Ammon's horn (tissue), 1 donor: ENCODE data around the gene ARHGAP45.

Source experiments
- DNase-seq: peaks from one replicate; pipeline ENCODE4 v3.0.0-alpha.2; 2016; ENCODE audit warnings: low spot score

ARHGAP45 gene

GRCh38 chr19:1039646-1040475 lies 27.1 kb upstream of the ARHGAP45 start, which contains the start of gene ABCA7:
Gene ABCA7 (plus strand): TSS chr19:1040107. CDS start chr19:1041362, 1,255 bp downstream.
- DNase-seq, result peak; percentile 98

DNA sequence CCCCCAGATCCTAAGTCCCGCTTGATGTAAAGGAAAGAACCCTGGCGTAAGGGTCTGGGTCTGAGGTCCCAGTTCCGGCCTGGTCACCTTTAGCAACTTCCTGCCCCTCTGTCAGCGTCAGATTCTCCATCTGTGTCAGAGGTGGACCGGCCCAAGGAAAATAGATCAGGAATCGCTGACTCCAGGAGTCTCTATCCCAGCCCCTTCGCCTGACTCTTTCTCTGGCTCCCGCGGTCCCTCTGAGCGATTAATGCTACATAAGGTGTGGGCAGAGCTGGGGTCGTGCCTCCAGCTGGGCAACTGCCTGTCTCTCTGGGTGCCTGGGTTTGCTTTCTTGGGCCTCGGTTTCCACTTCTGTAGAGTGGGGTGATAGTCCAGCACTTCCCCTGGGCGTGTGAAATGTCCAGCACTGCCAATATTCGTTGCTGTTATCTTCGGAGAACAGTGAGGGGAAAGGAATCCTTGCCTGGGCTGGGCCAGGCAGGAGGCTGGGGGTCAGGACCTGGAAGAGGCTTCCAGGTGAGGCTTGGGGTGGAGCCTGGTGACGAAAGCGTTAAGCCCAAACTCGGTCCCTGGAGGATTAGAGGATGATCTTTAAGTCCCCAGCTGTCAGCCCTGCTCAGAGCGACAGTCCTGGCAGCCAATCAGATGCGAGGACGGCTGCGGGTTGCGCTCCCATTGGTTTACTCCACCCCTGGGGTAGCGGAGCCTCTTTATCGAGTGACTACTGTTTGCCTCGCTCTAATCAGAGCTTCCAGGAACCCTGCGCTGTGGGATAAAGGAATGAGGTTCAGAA lies 26.3 kb upstream of the ARHGAP45 start:
- peak; percentile 93 for DNase-seq

DNA sequence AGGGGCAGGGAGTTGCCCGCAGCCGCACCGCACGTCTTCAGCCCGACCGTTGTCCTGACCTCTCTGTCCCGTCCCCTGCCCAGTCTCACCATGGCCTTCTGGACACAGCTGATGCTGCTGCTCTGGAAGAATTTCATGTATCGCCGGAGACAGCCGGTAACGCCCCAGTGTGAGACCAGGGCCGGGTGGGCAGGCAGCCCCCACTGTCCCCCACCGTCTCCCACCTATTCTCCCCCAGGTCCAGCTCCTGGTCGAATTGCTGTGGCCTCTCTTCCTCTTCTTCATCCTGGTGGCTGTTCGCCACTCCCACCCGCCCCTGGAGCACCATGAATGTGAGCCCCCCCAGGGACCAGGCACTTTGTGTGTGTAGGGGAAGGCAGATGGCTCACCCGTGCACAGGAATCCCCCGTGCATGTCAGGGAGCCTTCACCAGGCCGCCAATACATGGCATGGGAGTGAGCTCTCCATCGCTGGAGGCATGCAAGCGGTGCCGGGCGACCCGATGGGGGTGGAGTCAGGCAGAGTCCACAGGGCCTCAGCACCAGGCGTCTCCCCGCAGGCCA lies 25.6 kb upstream of the ARHGAP45 start:
- DNase-seq, result no peak

DNA sequence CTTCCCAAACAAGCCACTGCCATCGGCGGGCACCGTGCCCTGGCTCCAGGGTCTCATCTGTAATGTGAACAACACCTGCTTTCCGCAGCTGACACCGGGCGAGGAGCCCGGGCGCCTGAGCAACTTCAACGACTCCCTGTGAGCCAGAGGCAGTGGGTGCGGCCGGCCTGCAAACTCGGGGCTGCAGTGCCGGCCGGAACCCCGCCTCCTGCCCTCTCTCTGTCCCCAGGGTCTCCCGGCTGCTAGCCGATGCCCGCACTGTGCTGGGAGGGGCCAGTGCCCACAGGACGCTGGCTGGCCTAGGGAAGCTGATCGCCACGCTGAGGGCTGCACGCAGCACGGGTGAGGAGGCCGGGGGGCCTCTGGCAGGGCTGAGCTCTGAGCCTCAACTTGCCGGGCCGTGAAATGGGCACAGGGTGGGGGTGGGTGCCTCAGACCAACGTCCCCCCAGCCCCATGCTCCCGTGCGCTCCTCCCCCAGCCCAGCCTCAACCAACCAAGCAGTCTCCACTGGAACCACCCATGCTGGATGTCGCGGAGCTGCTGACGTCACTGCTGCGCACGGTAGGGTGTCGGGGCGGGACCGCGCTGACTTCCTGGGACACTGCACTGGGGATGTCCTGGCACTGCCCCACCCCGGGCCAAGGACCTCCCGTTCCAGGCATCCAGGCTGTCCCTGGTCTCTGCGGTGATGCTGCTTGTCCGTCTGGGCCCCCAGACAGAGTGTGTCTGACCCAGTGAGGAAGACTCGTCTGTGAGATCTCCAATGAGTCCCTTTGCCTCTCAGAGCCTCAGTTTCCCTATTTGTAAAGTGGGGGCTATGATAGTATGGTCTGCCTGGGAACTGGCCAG lies 24.9 kb upstream of the ARHGAP45 start:
- DNase-seq, result no peak

GRCh38 chr19:1042689-1043511 lies 24.1 kb upstream of the ARHGAP45 start:
- no peak for DNase-seq

- DNase-seq, result no peak
These were observed 21.7 kb upstream of the ARHGAP45 start for GRCh38 chr19:1045247-1045603.

- DNase-seq, result no peak
These were observed 20.8 kb upstream of the ARHGAP45 start for GRCh38 chr19:1046117-1046626.

DNA sequence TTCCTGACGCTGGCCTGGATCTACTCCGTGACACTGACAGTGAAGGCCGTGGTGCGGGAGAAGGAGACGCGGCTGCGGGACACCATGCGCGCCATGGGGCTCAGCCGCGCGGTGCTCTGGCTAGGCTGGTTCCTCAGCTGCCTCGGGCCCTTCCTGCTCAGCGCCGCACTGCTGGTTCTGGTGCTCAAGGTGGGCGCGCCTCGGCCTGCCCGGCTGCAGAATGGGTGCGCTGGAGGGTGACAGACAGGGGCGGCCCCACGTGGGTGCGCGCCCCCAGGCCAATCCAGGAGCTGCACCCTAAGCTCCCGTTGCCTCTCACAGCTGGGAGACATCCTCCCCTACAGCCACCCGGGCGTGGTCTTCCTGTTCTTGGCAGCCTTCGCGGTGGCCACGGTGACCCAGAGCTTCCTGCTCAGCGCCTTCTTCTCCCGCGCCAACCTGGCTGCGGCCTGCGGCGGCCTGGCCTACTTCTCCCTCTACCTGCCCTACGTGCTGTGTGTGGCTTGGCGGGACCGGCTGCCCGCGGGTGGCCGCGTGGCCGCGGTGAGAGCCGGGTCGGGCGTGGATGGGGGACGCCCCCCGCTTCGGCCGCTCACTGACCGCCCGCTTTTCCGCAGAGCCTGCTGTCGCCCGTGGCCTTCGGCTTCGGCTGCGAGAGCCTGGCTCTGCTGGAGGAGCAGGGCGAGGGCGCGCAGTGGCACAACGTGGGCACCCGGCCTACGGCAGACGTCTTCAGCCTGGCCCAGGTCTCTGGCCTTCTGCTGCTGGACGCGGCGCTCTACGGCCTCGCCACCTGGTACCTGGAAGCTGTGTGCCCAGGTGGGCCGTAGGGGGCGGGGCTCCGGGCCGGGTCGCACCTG lies 19.9 kb upstream of the ARHGAP45 start:
- DNase-seq, result no peak

- no peak for DNase-seq
These were observed 19.2 kb upstream of the ARHGAP45 start for GRCh38 chr19:1047696-1048147.

DNA sequence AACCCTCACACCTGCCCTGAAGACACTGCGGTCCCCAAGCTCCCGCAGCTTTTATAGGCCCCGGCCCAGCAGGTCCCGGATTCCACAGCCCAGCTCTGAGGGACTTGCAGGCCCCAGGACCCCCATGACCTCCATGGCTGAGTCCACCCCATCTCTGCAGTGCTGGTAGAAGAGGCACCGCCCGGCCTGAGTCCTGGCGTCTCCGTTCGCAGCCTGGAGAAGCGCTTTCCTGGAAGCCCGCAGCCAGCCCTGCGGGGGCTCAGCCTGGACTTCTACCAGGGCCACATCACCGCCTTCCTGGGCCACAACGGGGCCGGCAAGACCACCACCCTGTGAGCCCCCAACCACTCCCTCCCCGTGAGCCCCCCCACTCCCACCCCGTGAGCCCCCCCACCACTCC lies 17.9 kb upstream of the ARHGAP45 start:
- no peak for DNase-seq

- DNase-seq, result no peak
These were observed 17.2 kb upstream of the ARHGAP45 start for GRCh38 chr19:1049800-1050199.

DNA sequence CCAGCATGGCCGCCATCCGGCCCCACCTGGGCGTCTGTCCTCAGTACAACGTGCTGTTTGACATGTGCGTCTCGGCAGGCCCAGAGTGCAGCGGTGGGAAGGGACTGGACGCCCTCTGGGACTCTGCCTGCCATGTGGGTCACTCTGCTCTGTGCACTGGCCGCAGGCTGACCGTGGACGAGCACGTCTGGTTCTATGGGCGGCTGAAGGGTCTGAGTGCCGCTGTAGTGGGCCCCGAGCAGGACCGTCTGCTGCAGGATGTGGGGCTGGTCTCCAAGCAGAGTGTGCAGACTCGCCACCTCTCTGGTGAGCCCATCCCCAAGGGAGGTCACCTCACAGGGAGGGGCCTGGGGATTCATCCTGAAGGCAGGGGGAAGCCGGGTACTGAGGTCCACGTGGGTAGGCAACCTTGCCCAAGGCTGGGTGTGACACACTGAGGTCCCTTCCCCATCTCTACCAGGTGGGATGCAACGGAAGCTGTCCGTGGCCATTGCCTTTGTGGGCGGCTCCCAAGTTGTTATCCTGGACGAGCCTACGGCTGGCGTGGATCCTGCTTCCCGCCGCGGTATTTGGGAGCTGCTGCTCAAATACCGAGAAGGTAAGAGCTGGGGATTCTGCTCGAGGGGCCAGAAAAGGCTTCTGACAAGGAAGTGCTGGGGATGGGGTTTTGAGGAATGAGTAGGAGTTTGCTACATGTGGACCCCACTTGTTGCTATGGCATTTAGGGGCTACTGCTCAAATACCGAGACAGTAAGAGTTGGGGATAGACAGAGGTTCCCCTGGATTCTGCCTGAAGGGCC lies 15.8 kb upstream of the ARHGAP45 start:
- no peak for DNase-seq

DNA sequence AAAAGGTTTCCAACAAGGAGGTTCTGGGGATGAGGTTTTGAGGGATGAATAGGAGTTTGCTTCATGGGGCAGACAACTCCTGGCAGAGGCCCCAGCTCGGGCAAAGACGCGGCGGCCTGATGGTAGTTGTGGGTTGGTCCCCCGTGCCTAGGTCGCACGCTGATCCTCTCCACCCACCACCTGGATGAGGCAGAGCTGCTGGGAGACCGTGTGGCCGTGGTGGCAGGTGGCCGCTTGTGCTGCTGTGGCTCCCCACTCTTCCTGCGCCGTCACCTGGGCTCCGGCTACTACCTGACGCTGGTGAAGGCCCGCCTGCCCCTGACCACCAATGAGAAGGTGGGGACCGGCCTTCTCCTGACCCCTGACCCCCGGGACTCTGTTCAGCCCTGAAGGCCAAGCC lies 15.2 kb upstream of the ARHGAP45 start:
- DNase-seq, result no peak

DNA sequence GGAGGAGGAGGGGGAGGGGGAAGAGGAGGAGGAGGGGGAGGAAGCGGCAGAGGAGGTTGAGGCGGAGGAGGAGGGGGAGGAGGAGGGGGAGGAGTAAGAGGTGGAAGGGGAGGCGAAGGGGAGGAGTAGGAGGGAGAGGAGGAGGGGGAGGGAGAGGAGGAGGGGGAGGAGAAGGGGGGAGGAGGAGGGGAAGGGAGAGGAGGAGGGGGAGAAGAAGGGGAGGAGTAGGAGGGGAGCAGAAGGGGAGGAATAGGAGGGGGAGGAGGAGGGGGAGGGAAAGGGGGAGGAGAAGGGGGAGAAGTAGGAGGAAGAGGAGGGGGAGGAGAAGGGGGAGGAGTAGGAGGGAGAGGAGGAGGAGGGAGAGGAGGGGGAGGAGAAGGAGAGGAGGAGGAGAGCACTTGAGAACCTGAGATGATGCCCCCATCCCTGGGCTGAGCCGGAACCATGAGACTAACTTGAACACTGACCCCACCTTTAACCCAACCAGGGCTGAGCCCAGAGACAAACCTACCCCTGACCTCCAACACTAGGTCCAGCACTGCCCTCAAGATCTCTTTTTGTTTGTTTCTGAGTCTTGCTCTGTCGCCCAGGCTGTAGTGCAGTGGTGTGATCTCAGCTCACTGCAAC lies 14.5 kb upstream of the ARHGAP45 start:
- no peak for DNase-seq

DNA sequence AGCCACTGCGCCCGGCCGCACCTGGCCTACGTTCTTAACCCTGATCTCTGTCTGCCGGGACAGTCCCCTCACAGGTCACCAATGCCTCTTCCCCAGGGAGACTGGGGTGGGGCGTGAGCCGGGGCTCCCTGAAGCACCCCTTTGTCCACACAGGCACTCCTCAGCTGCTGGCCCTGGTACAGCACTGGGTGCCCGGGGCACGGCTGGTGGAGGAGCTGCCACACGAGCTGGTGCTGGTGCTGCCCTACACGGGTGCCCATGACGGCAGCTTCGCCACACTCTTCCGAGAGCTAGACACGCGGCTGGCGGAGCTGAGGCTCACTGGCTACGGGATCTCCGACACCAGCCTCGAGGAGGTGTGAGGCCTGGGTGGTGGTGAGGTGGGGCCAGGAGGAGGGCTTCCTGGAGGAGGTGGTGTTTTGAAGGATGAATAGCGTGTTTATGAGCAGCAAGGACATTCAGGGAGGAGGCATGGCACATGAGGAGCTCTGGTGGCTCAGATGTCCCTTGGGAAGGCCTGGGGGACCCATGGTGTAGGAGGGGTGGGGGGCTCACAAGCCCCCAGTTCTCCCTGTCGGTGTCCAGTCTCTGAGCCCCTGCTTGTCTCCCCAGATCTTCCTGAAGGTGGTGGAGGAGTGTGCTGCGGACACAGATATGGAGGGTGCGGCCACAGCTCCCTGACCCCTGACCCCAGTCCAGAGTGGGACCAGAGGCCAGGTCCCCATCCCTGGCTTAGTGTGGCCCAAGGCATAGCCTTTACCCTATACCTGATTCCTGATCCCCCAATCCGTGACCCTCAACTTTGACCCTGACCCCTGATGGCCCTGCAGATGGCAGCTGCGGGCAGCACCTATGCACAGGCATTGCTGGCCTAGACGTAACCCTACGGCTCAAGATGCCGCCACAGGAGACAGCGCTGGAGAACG lies 13.5 kb upstream of the ARHGAP45 start:
- no peak for DNase-seq

GRCh38 chr19:1054102-1055027 lies 12.6 kb upstream of the ARHGAP45 start:
- no peak for DNase-seq
